ENCODE results near the gene MARCHF6. TPM values are rescaled to one million over a fixed set of nuclear protein-coding genes. Genes with fewer than 3 reads are reported as not detected.
A peak's percentile ranks its signal among the peaks of the same experiment; 100 is the strongest.

MARCHF6 gene
- total and polyA plus RNA-seq, 2 experiments from 2014 or later, result 70.8 to 77.5 TPM

DNA sequence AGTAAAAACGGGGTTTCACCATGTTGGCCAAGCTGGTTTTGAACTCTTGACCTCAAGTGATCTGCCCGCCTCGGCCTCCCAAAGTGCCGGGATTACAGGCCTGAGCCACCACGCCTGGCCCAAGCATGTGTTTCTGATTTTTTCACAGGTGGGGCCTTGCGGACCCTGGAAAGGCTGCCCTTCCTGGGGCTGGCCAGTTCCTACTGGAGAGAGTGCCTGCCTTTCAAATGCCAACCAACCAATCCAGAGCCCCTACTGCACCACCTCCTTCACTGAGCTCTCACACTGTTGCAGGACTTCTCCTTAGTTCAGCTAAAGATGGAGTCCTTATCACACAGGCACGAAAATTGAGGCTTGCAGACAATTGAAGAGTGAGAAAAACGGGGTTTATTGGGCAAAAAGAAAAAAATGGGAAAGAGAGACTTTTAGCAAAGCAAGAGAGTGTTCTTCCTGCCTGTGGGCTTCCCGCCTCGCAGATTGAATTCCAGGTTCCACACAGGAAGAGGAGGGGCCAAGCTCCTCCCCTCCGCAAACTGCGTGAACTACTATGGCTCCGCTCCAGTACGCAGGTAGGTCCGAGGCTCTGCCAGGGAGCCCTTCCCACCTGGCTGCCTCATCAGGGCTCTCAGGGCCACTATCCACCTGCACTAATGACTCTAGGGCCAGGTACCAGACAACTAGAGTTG, 37.5 kb upstream of the MARCHF6 start:
- 0 out of 2 replicates have a peak overlapping the region, but pooled peaks have one; percentile 16 for H3K4me3 ChIP-seq
- no peaks in the 10 kb centered on the region for H3K9me2 ChIP-seq (ENCODE audit: insufficient read depth)
- H3K4me2 ChIP-seq, result 0 out of 2 replicates have a peak overlapping the region, but pooled peaks have one; percentile 25
- Mint-ChIP-seq H3K4me1 (peaks cover 1% of the 10 kb centered on the region), H3K36me3 (ENCODE audit: low read depth) (0 out of 3 replicates have a peak, but pooled peaks cover 1% of the 10 kb centered on the region), H3K27ac (no peak overlapping the region), H3K4me3 (no peak overlapping the region; the same call in 2 of the 3 replicates), H3K9me3 (peaks cover 4% of the 10 kb centered on the region; the same call in 1 of the 3 replicates), H3K27me3 (ENCODE audit: insufficient read depth, low read depth, poor library complexity) (peaks cover 18% of the 10 kb centered on the region)
- no peaks in the 10 kb centered on the region for H3F3A ChIP-seq (replicated peaks; ENCODE audit: low read depth)
- no peaks in the 10 kb centered on the region for H3K79me2 ChIP-seq (replicated peaks; ENCODE audit: insufficient read depth)
- no peak overlapping the region for H3K27ac ChIP-seq (ENCODE audit: low read depth)
- H2AFZ ChIP-seq, result peak overlapping the region; percentile 87
- DNase-seq (ENCODE audit: low spot score), result peak; percentile 66
- ATAC-seq, result peak; percentile 87
- H3K27me3 ChIP-seq (ENCODE audit: insufficient read depth), result no peaks in the 10 kb centered on the region
- H4K20me1 ChIP-seq (replicated peaks; ENCODE audit: insufficient read depth), result no peaks in the 10 kb centered on the region
- no peaks in the 10 kb centered on the region for H3K4me1 ChIP-seq (ENCODE audit: insufficient read depth)
- no peaks in the 10 kb centered on the region for H3K36me3 ChIP-seq (ENCODE audit: insufficient read depth)
- TF ChIP-seq, protein P1, sequence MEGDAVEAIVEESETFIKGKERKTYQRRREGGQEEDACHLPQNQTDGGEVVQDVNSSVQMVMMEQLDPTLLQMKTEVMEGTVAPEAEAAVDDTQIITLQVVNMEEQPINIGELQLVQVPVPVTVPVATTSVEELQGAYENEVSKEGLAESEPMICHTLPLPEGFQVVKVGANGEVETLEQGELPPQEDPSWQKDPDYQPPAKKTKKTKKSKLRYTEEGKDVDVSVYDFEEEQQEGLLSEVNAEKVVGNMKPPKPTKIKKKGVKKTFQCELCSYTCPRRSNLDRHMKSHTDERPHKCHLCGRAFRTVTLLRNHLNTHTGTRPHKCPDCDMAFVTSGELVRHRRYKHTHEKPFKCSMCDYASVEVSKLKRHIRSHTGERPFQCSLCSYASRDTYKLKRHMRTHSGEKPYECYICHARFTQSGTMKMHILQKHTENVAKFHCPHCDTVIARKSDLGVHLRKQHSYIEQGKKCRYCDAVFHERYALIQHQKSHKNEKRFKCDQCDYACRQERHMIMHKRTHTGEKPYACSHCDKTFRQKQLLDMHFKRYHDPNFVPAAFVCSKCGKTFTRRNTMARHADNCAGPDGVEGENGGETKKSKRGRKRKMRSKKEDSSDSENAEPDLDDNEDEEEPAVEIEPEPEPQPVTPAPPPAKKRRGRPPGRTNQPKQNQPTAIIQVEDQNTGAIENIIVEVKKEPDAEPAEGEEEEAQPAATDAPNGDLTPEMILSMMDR (conservative IDR thresholded peaks at IDR 0.05; ENCODE audit: low read depth in 2 of 2), result no peak
- no peak for TF ChIP-seq NANOG (IDR thresholded peaks at IDR 0.05; ENCODE audit: borderline replicate concordance)
- TF ChIP-seq STAT1 (IDR thresholded peaks at IDR 0.05; ENCODE audit: unreplicated experiment), result no peak
- no peak for TF ChIP-seq CREB1 (CRISPR knock-in tag; IDR thresholded peaks at IDR 0.05; ENCODE audit: low read depth)
- no peak for TF ChIP-seq REST (IDR thresholded peaks at IDR 0.05; ENCODE audit: unreplicated experiment)
- TF ChIP-seq POLR2AphosphoS5 (IDR thresholded peaks at IDR 0.05; ENCODE audit: low read depth), result no peak
- no peak for TF ChIP-seq ETS1 (IDR thresholded peaks at IDR 0.05)
- TF ChIP-seq ZNF114 (CRISPR knock-in tag; IDR thresholded peaks at IDR 0.05), result no peak
- no peak for TF ChIP-seq EZH2 (IDR thresholded peaks at IDR 0.05; ENCODE audit: low read depth, unreplicated experiment)
- TF ChIP-seq EZH2phosphoT487 (IDR thresholded peaks at IDR 0.05; ENCODE audit: unreplicated experiment), result no peak
- TF ChIP-seq, protein P2, sequence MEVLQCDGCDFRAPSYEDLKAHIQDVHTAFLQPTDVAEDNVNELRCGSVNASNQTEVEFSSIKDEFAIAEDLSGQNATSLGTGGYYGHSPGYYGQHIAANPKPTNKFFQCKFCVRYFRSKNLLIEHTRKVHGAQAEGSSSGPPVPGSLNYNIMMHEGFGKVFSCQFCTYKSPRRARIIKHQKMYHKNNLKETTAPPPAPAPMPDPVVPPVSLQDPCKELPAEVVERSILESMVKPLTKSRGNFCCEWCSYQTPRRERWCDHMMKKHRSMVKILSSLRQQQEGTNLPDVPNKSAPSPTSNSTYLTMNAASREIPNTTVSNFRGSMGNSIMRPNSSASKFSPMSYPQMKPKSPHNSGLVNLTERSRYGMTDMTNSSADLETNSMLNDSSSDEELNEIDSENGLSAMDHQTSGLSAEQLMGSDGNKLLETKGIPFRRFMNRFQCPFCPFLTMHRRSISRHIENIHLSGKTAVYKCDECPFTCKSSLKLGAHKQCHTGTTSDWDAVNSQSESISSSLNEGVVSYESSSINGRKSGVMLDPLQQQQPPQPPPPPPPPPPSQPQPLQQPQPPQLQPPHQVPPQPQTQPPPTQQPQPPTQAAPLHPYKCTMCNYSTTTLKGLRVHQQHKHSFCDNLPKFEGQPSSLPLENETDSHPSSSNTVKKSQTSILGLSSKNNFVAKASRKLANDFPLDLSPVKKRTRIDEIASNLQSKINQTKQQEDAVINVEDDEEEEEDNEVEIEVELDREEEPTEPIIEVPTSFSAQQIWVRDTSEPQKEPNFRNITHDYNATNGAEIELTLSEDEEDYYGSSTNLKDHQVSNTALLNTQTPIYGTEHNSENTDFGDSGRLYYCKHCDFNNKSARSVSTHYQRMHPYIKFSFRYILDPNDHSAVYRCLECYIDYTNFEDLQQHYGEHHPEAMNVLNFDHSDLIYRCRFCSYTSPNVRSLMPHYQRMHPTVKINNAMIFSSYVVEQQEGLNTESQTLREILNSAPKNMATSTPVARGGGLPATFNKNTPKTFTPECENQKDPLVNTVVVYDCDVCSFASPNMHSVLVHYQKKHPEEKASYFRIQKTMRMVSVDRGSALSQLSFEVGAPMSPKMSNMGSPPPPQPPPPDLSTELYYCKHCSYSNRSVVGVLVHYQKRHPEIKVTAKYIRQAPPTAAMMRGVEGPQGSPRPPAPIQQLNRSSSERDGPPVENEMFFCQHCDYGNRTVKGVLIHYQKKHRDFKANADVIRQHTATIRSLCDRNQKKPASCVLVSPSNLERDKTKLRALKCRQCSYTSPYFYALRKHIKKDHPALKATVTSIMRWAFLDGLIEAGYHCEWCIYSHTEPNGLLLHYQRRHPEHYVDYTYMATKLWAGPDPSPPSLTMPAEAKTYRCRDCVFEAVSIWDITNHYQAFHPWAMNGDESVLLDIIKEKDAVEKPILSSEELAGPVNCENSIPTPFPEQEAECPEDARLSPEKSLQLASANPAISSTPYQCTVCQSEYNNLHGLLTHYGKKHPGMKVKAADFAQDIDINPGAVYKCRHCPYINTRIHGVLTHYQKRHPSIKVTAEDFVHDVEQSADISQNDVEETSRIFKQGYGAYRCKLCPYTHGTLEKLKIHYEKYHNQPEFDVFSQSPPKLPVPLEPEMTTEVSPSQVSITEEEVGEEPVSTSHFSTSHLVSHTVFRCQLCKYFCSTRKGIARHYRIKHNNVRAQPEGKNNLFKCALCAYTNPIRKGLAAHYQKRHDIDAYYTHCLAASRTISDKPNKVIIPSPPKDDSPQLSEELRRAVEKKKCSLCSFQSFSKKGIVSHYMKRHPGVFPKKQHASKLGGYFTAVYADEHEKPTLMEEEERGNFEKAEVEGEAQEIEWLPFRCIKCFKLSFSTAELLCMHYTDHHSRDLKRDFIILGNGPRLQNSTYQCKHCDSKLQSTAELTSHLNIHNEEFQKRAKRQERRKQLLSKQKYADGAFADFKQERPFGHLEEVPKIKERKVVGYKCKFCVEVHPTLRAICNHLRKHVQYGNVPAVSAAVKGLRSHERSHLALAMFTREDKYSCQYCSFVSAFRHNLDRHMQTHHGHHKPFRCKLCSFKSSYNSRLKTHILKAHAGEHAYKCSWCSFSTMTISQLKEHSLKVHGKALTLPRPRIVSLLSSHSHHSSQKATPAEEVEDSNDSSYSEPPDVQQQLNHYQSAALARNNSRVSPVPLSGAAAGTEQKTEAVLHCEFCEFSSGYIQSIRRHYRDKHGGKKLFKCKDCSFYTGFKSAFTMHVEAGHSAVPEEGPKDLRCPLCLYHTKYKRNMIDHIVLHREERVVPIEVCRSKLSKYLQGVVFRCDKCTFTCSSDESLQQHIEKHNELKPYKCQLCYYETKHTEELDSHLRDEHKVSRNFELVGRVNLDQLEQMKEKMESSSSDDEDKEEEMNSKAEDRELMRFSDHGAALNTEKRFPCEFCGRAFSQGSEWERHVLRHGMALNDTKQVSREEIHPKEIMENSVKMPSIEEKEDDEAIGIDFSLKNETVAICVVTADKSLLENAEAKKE (CRISPR knock-in tag; IDR thresholded peaks at IDR 0.05), result no peak
- no peak for TF ChIP-seq ZNF331 (CRISPR knock-in tag; IDR thresholded peaks at IDR 0.05; ENCODE audit: low read depth)
- no peak for TF ChIP-seq JUNB (IDR thresholded peaks at IDR 0.05; ENCODE audit: unreplicated experiment)

All from GM23338 (cell line).